ENCODE measurements around the gene CBX2. TPM values are rescaled to one million over a fixed set of nuclear protein-coding genes. Genes with fewer than 3 reads are reported as not detected.

Gene CBX2
- total and polyA plus RNA-seq, 2 donors, result 4.4 to 12.8 TPM

Other genes with a start within 250 kb of the CBX2 start
- gene RBFOX3, start 167.1 kb upstream of the CBX2 start, total RNA-seq, result 0.05 TPM
- 0.39 TPM for gene RBFOX3, start 167.1 kb upstream of the CBX2 start, polyA plus RNA-seq
- gene ENPP7, start 47.2 kb upstream of the CBX2 start, total RNA-seq, result 0.05 TPM
- 0.09 TPM for gene ENPP7, start 47.2 kb upstream of the CBX2 start, polyA plus RNA-seq
- gene CBX8, start 18.9 kb downstream of the CBX2 start, total RNA-seq, result 7.4 TPM
- gene CBX8, start 18.9 kb downstream of the CBX2 start, polyA plus RNA-seq, result 12.8 TPM
- 26.9 TPM for gene CBX4, start 61.3 kb downstream of the CBX2 start, total RNA-seq
- 32.1 TPM for gene CBX4, start 61.3 kb downstream of the CBX2 start, polyA plus RNA-seq